Stimulated activated CD4-positive, alpha-beta T cell treated with anti-CD3 and anti-CD28 coated beads, Interleukin-1b, Interleukin-23, amount 100 ng/mL, for 48 hours (primary cell): ENCODE measurements around the gene HINFP.
"Not testable (repeated sequence)": the region's sequence is repeated elsewhere in the genome, so short reads cannot be mapped to it uniquely, and the experiment has no call there.

Experiments used
- DNase-seq: peaks from one replicate; pipeline ENCODE4 v3.0.0-alpha.2; 2020

Gene HINFP

GRCh38 chr11:119158467-119158866 lies 37.1 kb downstream of the HINFP start:
- no peak for DNase-seq

GRCh38 chr11:119160151-119160550 lies 38.8 kb downstream of the HINFP start:
- no peak for DNase-seq

GRCh38 chr11:119161871-119162270 lies 40.5 kb downstream of the HINFP start:
- DNase-seq, result no peak

GRCh38 chr11:119166368-119167076 lies 45.1 kb downstream of the HINFP start:
- DNase-seq, result no peak

- not testable (repeated sequence) for DNase-seq
Measured at GRCh38 chr11:119167077-119167458, 45.7 kb downstream of the HINFP start.

- DNase-seq, result no peak
Measured at GRCh38 chr11:119167933-119168332, 46.6 kb downstream of the HINFP start.

- DNase-seq, result peak; percentile 88
Measured at GRCh38 chr11:119168471-119169281, 47.3 kb downstream of the HINFP start, which contains the start of gene NLRX1. TSS of gene NLRX1 (plus strand) at chr11:119168725. CDS start at chr11:119171404, 2,679 bp downstream.

GRCh38 chr11:119169282-119169719 lies 47.9 kb downstream of the HINFP start:
- DNase-seq, result peak; percentile 64

GRCh38 chr11:119172513-119172912 lies 51.1 kb downstream of the HINFP start:
- no peak for DNase-seq

- no peak for DNase-seq
Measured at GRCh38 chr11:119173453-119173852, 52.1 kb downstream of the HINFP start.

GRCh38 chr11:119175493-119176077 lies 54.2 kb downstream of the HINFP start:
- no peak for DNase-seq

GRCh38 chr11:119178166-119178680 lies 56.8 kb downstream of the HINFP start:
- DNase-seq, result no peak

GRCh38 chr11:119179342-119179741 lies 58.0 kb downstream of the HINFP start:
- DNase-seq, result no peak

- DNase-seq, result no peak
Measured at GRCh38 chr11:119179983-119180382, 58.6 kb downstream of the HINFP start.

GRCh38 chr11:119180729-119181676 lies 59.6 kb downstream of the HINFP start:
- DNase-seq, result no peak

GRCh38 chr11:119181677-119182412 lies 60.5 kb downstream of the HINFP start:
- DNase-seq, result no peak

- not testable (repeated sequence) for DNase-seq
Measured at GRCh38 chr11:119184399-119184798, 63.0 kb downstream of the HINFP start.
